Amygdala (tissue), 56 donors: ENCODE data around the gene KCNS3.
A peak's percentile ranks its signal among the peaks of the same experiment; 100 is the strongest.

Experiments
- DNase-seq, 56 donors: peaks; one replicate each; lab custom pipeline; 2025; lab: John Stamatoyannopoulos, UW

Gene KCNS3

GRCh38 chr2:17876590-17876989 lies 1.9 kb upstream of the KCNS3 start:
- DNase-seq, result no peak

- DNase-seq, result no peak
These were observed 621 bp upstream of the KCNS3 start for GRCh38 chr2:17877811-17878280.

- DNase-seq, result peak in 24 of 56 donors; percentile 8 to 58 (median 32)
These were observed 858 bp downstream of the KCNS3 start for GRCh38 chr2:17879137-17879912.

GRCh38 chr2:17879913-17880274 lies 1.4 kb downstream of the KCNS3 start:
- DNase-seq, result no peak

GRCh38 chr2:17892770-17893534 lies 14.5 kb downstream of the KCNS3 start:
- no peak for DNase-seq

- no peak for DNase-seq
These were observed 15.5 kb downstream of the KCNS3 start for GRCh38 chr2:17894005-17894404.

- no peak for DNase-seq
These were observed 16.1 kb downstream of the KCNS3 start for GRCh38 chr2:17894556-17894955.

- DNase-seq, result no peak
These were observed 21.4 kb downstream of the KCNS3 start for GRCh38 chr2:17899871-17900270.

GRCh38 chr2:17901246-17901645 lies 22.8 kb downstream of the KCNS3 start:
- peak in 1 of 56 donors; percentile 5 for DNase-seq

GRCh38 chr2:17910980-17911379 lies 32.5 kb downstream of the KCNS3 start:
- DNase-seq, result no peak

- DNase-seq, result no peak
These were observed 33.2 kb downstream of the KCNS3 start for GRCh38 chr2:17911491-17912260.

GRCh38 chr2:17912266-17912691 lies 33.8 kb downstream of the KCNS3 start:
- no peak for DNase-seq

- DNase-seq, result peak in 1 of 56 donors; percentile 15
These were observed 36.6 kb downstream of the KCNS3 start for GRCh38 chr2:17915099-17915498.

- no peak for DNase-seq
These were observed 37.5 kb downstream of the KCNS3 start for GRCh38 chr2:17915811-17916518.

GRCh38 chr2:17916584-17916983 lies 38.1 kb downstream of the KCNS3 start:
- no peak for DNase-seq

- peak in 6 of 56 donors; percentile 5 to 19 (median 16) for DNase-seq
These were observed 40.3 kb downstream of the KCNS3 start for GRCh38 chr2:17918789-17919188.

- no peak for DNase-seq
These were observed 52.3 kb downstream of the KCNS3 start for GRCh38 chr2:17930773-17931172.

GRCh38 chr2:17933256-17933655 lies 54.8 kb downstream of the KCNS3 start:
- DNase-seq, result no peak

GRCh38 chr2:17934721-17935120 lies 56.3 kb downstream of the KCNS3 start:
- DNase-seq, result no peak

GRCh38 chr2:17935242-17935885 lies 56.9 kb downstream of the KCNS3 start:
- no peak for DNase-seq
